NCI-H2227 (cell line): Measurements from ENCODE around the gene SLC38A9.

ENCODE experiments used
- DNase-seq: peaks from one replicate; lab custom pipeline; 2025; ENCODE audit not compliant: unreplicated experiment; lab: John Stamatoyannopoulos, UW

SLC38A9 gene

GRCh38 chr5:55657443-55657842 lies 54.7 kb downstream of the SLC38A9 start:
- no peak for DNase-seq

DNA sequence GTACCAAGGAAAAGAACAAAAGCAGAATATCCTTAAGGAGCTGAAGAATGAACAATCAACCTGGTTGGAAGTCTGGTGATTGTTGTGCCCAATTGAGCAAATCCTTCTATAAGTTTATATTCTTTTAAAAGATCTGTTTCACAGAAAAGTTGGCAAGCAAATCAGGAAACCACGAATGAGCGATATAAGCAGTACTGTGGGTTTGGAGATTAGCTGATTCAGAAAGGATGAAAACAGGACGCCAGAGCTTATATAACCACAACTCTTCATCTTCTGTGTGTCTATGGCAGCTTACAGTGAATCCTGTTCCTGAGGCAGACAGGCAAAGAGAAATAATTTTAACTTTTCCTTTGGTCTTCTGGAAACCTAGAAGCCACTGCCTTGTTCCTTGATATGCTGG lies 61.7 kb downstream of the SLC38A9 start:
- DNase-seq, result no peak

- DNase-seq, result no peak
Measured at GRCh38 chr5:55649963-55650362, 62.2 kb downstream of the SLC38A9 start.

DNA sequence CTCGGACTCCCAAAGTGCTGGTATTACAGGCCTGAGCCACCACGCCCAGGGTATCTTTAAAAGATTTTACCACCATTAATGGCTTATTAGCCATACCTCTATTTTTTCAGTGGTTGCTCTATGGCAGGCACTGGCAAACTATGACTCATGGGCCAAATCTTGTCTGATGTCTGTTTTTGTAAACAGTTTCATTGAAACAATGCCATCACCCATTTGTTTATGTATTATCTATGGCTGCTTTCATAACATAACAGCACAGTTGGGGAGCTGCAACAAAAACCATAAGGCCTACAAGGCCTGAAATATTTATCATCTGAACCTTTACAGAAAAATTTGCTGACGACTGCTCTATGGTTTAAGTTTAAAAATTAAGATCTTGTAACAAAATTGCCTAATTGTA lies 66.8 kb downstream of the SLC38A9 start:
- DNase-seq, result no peak

- DNase-seq, result no peak
Measured at GRCh38 chr5:55638455-55638854, 73.7 kb downstream of the SLC38A9 start.

- no peak for DNase-seq
Measured at GRCh38 chr5:55638051-55638450, 74.1 kb downstream of the SLC38A9 start.

DNA sequence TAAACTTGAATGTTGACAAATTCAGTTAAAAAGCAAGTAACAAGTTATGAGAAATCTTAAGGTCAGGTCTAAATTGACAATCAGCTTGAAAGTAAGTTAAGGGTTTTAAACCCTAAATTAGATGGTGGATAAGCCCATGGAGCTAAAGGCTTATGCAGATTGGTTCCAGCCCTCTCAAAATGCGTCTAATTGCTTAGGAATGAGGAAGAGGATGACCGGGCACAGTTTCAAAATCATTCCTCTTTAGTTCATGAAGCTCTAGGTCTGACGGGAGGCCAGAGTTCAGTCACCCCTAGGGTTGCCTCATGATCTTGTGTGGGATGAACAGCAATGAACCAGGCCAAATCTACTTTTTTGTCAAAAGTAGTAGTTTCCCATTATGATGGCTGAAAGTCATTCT lies 75.4 kb downstream of the SLC38A9 start:
- no peak for DNase-seq

- no peak for DNase-seq
Measured at GRCh38 chr5:55636177-55636576, 75.9 kb downstream of the SLC38A9 start.

GRCh38 chr5:55634866-55635265 lies 77.3 kb downstream of the SLC38A9 start:
- no peak for DNase-seq

- no peak for DNase-seq
Measured at GRCh38 chr5:55634209-55634805, 77.8 kb downstream of the SLC38A9 start.

DNA sequence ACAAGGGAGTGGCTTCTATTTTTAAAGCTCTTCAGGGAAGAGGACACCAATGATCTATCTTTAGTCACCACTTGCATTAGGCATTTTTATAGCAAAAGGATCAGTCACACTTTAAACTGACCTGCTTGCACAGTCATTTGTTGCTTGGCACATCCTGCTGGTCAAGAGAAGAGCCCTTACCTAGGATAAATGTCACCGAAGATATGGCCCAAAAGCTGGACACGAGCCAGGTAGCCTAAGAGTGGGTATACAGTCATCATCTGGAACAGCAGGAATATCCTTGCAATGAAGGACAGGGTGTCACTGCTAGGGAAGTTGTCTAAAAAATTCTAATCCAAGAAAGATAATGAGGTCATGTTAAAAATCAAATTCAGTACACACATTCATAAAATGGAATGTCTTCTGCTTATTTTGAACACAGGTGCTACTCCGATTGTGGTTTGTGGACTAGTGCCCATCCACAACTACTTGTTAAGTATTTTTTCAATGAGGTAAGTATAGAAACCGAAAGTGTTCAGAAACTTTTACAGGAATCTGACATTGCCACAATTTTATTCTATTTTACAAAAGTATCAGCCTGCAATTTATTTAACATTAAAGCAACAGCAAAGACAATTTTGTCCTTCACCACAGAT lies 78.4 kb downstream of the SLC38A9 start:
- no peak for DNase-seq

- no peak for DNase-seq
Measured at GRCh38 chr5:55629815-55630214, 82.3 kb downstream of the SLC38A9 start.

DNA sequence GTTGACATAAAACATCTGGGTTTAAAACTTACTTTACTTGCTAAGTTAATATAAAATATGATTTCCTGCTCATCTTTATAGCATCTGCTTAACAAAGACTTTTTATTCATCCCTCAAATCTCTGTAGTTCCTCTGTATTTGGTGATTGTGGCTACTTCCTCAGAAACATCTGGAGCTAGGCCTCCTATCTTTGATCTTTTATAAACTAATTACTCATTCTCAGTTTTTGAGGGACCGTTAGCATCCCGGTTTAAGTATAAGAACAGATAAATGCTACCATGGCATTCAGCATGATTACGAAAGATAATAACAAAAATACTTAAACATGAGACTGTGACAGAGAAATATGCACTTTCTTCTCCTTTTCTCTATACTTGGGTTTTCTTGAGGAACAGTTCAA lies 85.3 kb downstream of the SLC38A9 start:
- DNase-seq, result no peak

DNA sequence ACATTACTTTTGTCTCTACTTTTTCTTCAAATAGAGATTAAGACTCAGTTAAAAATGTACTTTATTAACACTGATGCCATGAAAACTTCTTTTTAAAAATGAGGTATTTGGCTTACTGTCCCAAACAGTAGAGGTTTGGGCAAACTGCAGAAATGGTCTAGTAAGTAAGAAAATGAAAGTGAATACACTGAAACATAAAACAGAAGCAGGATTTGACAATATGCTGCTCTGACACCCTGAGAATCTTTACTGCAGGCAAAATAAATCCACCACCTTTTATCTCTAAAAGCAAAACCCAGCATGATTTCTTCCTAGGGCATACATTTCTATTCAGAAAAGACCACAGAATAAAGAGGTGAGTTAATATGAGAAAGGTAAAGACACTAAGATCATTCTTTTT lies 86.2 kb downstream of the SLC38A9 start:
- no peak for DNase-seq

DNA sequence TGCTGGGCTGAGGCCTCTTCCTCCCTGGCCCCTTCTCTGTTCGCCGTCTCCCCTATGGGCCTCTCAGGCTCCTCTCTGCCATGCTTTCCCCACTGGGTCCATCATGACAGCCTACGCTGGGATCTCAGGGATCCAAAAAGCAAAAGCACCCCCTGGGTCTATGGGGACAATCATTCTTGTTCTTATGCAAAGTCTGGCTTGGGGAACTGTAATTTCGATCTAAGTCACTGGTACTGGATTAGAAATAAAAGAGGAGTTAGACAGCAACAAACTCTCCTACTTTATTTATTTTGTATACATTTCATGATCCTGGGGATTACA lies 86.6 kb downstream of the SLC38A9 start:
- DNase-seq, result no peak

DNA sequence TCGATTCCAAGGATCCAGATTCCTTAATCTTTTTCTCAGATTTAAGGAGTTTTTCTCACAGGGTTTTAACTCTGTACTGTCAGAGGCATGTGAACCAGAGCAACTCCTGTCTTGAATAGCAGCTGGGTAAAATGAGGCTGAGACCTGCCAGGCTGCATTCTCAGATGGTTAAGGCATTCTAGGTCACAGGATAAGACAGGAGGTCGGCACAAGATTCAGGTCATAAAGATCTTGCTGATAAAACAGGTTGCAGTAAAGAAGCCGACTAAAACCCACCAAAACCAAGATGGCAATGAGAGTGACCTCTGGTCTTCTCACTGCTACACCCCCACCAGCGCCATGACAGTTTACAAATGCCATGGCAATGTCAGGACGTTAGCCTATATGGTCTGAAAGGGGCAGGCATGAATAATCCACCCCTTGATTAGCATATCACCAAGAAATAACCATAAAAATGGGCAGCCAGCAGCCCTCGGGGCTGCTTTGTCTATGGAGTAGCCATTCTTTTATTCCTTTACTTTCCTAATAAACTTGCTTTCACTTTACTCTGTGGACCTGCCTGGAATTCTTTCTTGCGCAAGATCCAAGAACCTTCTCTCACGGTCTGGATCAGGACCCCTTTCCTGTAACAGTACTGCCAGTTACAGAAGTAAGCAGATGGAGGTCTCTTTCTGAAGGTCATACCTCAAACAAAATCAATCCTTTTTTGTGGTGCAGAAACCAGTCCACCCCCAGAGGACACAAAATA lies 87.1 kb downstream of the SLC38A9 start:
- DNase-seq, result no peak

DNA sequence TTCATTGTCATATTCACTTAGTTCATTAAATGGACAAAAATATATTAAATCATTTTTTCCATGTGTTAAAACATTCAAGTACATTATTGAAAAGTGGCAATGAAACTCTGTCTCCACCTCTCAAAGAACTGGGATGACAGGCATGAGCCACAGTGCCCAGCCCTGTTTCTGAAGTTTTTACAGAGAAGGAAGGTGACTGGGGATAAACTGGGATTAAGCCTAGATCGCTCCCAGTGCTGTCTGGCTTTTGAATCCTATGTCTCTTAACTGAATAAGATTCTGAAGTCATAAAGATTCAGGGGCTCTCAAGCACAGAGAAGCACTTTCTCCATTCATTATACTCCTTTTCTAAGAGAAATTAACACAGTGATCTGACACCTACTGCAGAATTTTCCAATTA lies 88.3 kb downstream of the SLC38A9 start:
- no peak for DNase-seq

DNA sequence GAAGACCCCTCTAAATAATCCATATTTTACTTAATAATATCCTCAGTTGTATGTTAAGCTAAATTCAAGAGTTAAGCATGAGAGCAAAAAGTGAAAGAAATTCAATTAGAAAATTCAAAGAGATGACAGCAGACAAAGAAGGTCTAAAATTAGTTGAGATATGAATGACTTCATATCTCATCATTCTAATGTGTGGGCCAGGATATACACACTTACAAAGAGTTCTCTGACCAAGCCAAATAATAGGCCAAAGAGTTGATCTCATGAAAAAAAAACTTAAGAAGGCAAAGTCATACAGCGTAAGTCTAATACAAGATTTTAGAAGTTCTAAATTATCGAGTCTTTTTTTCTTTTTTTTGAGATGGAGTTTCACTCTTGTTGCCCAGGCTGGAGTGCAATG lies 89.7 kb downstream of the SLC38A9 start:
- DNase-seq, result no peak

DNA sequence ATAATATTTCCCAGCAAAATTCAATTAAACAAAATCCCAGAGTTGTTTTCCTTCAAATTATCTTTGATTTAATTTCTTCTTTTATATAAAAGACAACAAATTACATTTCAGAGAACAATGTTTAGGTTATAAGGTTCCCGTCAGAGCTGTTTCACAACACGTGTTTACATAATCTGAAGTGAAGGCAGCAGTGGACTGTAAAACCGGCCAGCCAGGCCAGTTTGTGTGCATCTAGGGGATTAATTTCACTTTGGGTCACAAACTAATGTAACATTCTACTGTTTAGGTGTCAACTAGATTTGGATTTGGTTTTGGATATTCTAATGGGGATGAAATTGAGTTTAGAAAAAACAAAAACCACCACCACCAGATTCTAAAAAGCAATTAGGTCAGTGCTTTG lies 90.9 kb downstream of the SLC38A9 start:
- DNase-seq, result no peak

DNA sequence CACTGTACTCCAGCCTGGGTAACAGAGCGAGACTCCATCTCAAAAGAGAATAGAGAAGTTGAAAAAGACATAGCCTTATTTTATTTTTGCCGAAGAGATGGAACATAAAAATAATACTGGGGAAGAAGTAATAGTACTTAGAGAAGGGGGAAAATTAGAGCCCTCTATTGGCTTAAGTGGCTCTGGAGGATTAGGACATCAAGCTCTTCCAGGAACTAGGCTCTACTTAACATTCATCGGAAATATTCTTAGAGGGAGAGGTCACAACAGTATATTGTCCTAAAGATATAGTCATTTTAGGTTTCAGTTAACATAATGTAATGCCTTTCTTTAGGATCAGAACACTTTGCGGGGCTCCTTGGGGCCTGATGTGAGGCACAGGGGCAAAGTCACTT lies 91.4 kb downstream of the SLC38A9 start:
- DNase-seq, result no peak

DNA sequence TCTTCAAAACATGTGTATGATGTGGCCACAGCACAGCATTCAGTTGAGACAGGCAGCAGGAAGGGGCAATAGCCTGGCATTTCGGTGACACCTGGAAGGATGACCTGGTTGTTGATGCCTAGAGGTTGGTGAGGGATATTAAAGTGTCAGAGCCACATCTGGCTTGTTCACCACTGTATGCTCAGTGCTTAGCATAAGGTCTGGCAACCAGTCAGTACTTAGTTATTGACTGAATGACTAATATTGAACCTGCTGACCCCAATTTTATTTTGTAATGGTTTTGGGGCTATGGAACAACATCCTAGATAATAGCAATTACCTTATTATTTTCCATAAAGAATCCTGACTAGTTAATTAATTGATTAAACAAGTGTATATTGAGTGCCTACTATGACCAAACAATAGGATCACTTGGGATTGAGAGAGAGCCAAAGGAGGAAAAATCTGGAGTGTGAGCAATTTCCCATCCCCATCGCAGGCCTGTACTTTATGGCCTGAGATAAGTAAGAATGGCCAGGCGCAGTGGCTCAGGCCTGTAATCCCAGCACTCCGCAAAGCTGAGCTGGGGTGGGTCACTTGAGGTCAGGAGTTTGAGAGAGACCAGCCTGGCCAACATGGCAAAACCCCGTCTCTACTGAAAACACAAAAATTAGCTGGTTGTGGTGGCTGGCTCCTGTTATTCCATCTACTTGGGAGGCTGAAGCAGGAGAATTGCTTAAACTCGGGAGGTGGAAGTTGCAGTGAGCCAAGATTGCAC lies 91.9 kb downstream of the SLC38A9 start:
- DNase-seq, result no peak

DNA sequence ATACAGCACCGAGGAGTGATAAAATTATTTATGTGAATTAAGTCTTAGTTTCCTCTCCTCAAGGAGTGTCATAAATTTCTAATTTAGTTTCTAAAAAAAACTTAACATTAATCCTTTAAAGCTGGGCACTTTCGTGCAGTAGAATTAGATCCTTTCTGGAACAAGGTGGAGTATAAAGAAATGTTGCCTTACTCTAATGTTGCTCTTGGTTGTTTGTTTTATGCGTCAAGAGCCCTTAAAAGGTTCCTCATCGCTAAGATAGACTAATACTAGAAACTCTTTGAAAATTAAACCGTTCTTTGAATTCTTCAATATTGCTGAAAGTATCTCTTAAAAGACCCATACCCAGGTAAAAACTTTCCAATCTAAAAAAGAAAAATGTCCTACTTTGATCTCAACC lies 93.8 kb downstream of the SLC38A9 start:
- DNase-seq, result no peak
